Activated naive CD4-positive, alpha-beta T cell treated with anti-CD3 and anti-CD28 coated beads, Interleukin-2, amount 10 ng/mL, durations not matched to agents 7 days and 5 days (primary cell): ENCODE results near the gene SMIM38.

Experiments used
- CTCF ChIA-PET: fragments of 350-600 bp; sonication (Branson Sonifier 250); formaldehyde crosslinking; loops from one replicate; lab custom pipeline; 2021; ENCODE audit warnings: antibody characterized with exemption; lab: Charles Lee
- DNase-seq: peaks from one replicate; pipeline ENCODE4 v3.0.0-alpha.2; 2020
- H3K27ac Mint-ChIP-seq: one replicate; pipeline ENCODE4 v1.8.0; 2021; ENCODE audit warnings: mild to moderate bottlenecking, moderate library complexity, mixed read lengths
- H3K27me3 Mint-ChIP-seq: one replicate; pipeline ENCODE4 v1.8.0; 2021; ENCODE audit warnings: mild to moderate bottlenecking, mixed read lengths
- H3K36me3 Mint-ChIP-seq: one replicate; pipeline ENCODE4 v1.8.0; 2021; ENCODE audit warnings: mixed read lengths
- H3K4me1 Mint-ChIP-seq: one replicate; pipeline ENCODE4 v1.8.0; 2021; ENCODE audit warnings: mixed read lengths
- H3K4me3 Mint-ChIP-seq: one replicate; pipeline ENCODE4 v1.8.0; 2021; ENCODE audit warnings: mild to moderate bottlenecking, moderate library complexity, mixed read lengths
- H3K9me3 Mint-ChIP-seq: one replicate; pipeline ENCODE4 v1.8.0; 2021; ENCODE audit warnings: mixed read lengths

Gene SMIM38

GRCh38 chr11:69199583-69200315, 44.0 kb downstream of the SMIM38 start:
- Mint-ChIP-seq H3K27me3 (peaks cover 4% of the 10 kb centered on the region), H3K4me1 (no peaks in the 10 kb centered on the region), H3K36me3 (no peaks in the 10 kb centered on the region), H3K4me3 (no peak overlapping the region), H3K27ac (no peak overlapping the region), H3K9me3 (no peaks in the 10 kb centered on the region)
- CTCF ChIA-PET, result no interaction called here
- no peak for DNase-seq

GRCh38 chr11:69200331-69201065, 44.8 kb downstream of the SMIM38 start:
- CTCF ChIA-PET, result no interaction called here
- Mint-ChIP-seq H3K27ac (no peak overlapping the region), H3K4me1 (no peaks in the 10 kb centered on the region), H3K36me3 (no peaks in the 10 kb centered on the region), H3K4me3 (no peak overlapping the region), H3K27me3 (peaks cover 4% of the 10 kb centered on the region), H3K9me3 (no peaks in the 10 kb centered on the region)
- DNase-seq, result no peak

GRCh38 chr11:69201066-69201365, 45.3 kb downstream of the SMIM38 start:
- CTCF ChIA-PET, result no interaction called here

GRCh38 chr11:69201764-69202370, 46.1 kb downstream of the SMIM38 start:
- Mint-ChIP-seq H3K9me3 (no peaks in the 10 kb centered on the region), H3K4me3 (no peak overlapping the region), H3K27me3 (peaks cover 4% of the 10 kb centered on the region), H3K36me3 (no peaks in the 10 kb centered on the region), H3K27ac (no peak overlapping the region), H3K4me1 (no peaks in the 10 kb centered on the region)
- CTCF ChIA-PET, result no interaction called here
- no peak for DNase-seq

More at GRCh38 chr11:69201066-69201365, 45.3 kb downstream of the SMIM38 start:
- no peaks in the 10 kb centered on the region for H3K36me3 Mint-ChIP-seq
- H3K27ac Mint-ChIP-seq, result no peak overlapping the region
- peaks cover 4% of the 10 kb centered on the region for H3K27me3 Mint-ChIP-seq
- no peak overlapping the region for H3K4me3 Mint-ChIP-seq
- H3K4me1 Mint-ChIP-seq, result no peaks in the 10 kb centered on the region
- no peak for DNase-seq
- H3K9me3 Mint-ChIP-seq, result no peaks in the 10 kb centered on the region

- no peaks in the 10 kb centered on the region for H3K36me3 Mint-ChIP-seq
- no peak for DNase-seq
- no peaks in the 10 kb centered on the region for H3K4me1 Mint-ChIP-seq
- H3K9me3 Mint-ChIP-seq, result no peaks in the 10 kb centered on the region
- H3K27me3 Mint-ChIP-seq, result peaks cover 4% of the 10 kb centered on the region
- H3K27ac Mint-ChIP-seq, result no peak overlapping the region
- CTCF ChIA-PET, result no interaction called here
- no peak overlapping the region for H3K4me3 Mint-ChIP-seq
These were observed 46.9 kb downstream of the SMIM38 start for GRCh38 chr11:69202511-69203221.

GRCh38 chr11:69203381-69203780, 47.6 kb downstream of the SMIM38 start:
- no peak for DNase-seq
- H3K27me3 Mint-ChIP-seq, result peaks cover 4% of the 10 kb centered on the region
- H3K4me1 Mint-ChIP-seq, result no peaks in the 10 kb centered on the region
- H3K36me3 Mint-ChIP-seq, result no peaks in the 10 kb centered on the region
- CTCF ChIA-PET, result no interaction called here
- H3K9me3 Mint-ChIP-seq, result no peaks in the 10 kb centered on the region
- H3K4me3 Mint-ChIP-seq, result no peak overlapping the region
- no peak overlapping the region for H3K27ac Mint-ChIP-seq

- Mint-ChIP-seq H3K36me3 (no peaks in the 10 kb centered on the region), H3K27me3 (peaks cover 4% of the 10 kb centered on the region), H3K27ac (no peak overlapping the region), H3K9me3 (no peaks in the 10 kb centered on the region), H3K4me3 (no peak overlapping the region), H3K4me1 (no peaks in the 10 kb centered on the region)
- CTCF ChIA-PET, result no interaction called here
- no peak for DNase-seq
These were observed 48.1 kb downstream of the SMIM38 start for GRCh38 chr11:69203901-69204245.

- Mint-ChIP-seq H3K27me3 (peaks cover 4% of the 10 kb centered on the region), H3K4me1 (no peaks in the 10 kb centered on the region), H3K36me3 (no peaks in the 10 kb centered on the region), H3K4me3 (no peak overlapping the region), H3K9me3 (no peaks in the 10 kb centered on the region), H3K27ac (no peak overlapping the region)
- CTCF ChIA-PET, result no interaction called here
- DNase-seq, result no peak
These were observed 48.7 kb downstream of the SMIM38 start for GRCh38 chr11:69204246-69204940.

- no peaks in the 10 kb centered on the region for H3K4me1 Mint-ChIP-seq
- no peak overlapping the region for H3K27ac Mint-ChIP-seq
- H3K36me3 Mint-ChIP-seq, result no peaks in the 10 kb centered on the region
- no peak overlapping the region for H3K4me3 Mint-ChIP-seq
- no peak for DNase-seq
- H3K9me3 Mint-ChIP-seq, result no peaks in the 10 kb centered on the region
- peaks cover 8% of the 10 kb centered on the region for H3K27me3 Mint-ChIP-seq
- CTCF ChIA-PET, result no interaction called here
These were observed 49.4 kb downstream of the SMIM38 start for GRCh38 chr11:69204941-69205742.
